Medulla oblongata (tissue), 1 donor: ENCODE results near the gene CYFIP2.
"Not testable (repeated sequence)": the region's sequence is repeated elsewhere in the genome, so short reads cannot be mapped to it uniquely, and the experiment has no call there.

ENCODE experiments used
- DNase-seq: peaks from one replicate; pipeline ENCODE4 v3.0.0-alpha.2; 2015; ENCODE audit errors: extremely low spot score

The CYFIP2 gene

GRCh38 chr5:157390133-157390532 is 124.2 kb downstream of the CYFIP2 start:
- no peak for DNase-seq

GRCh38 chr5:157390551-157391297 is 124.8 kb downstream of the CYFIP2 start:
- no peak for DNase-seq

- DNase-seq, result no peak
Observed at GRCh38 chr5:157398305-157398704, 132.4 kb downstream of the CYFIP2 start.

- no peak for DNase-seq
Observed at GRCh38 chr5:157400741-157401495, 135.0 kb downstream of the CYFIP2 start.

GRCh38 chr5:157415838-157416237 is 149.9 kb downstream of the CYFIP2 start:
- DNase-seq, result no peak

- DNase-seq, result not testable (repeated sequence)
Observed at GRCh38 chr5:157419521-157419920, 153.6 kb downstream of the CYFIP2 start.

GRCh38 chr5:157429920-157430319 is 164.0 kb downstream of the CYFIP2 start:
- DNase-seq, result not testable (repeated sequence)

- DNase-seq, result peak; percentile 95
Observed at GRCh38 chr5:157431544-157432200, 165.7 kb downstream of the CYFIP2 start.

- no peak for DNase-seq
Observed at GRCh38 chr5:157434096-157434495, 168.2 kb downstream of the CYFIP2 start.

- peak; percentile 5 for DNase-seq
Observed at GRCh38 chr5:157443041-157443549, 177.2 kb downstream of the CYFIP2 start.

- no peak for DNase-seq
Observed at GRCh38 chr5:157444224-157444623, 178.3 kb downstream of the CYFIP2 start.
